Cerebellar nuclear complex (tissue), 1 donor: Measurements from ENCODE around the gene ZNF41.
A peak's percentile ranks its signal among the peaks of the same experiment; 100 is the strongest.
"Not testable (repeated sequence)": the region's sequence is repeated elsewhere in the genome, so short reads cannot be mapped to it uniquely, and the experiment has no call there.

Experiments
- DNase-seq, 2 experiments: peaks; one replicate each; lab custom pipeline; 2025; lab: John Stamatoyannopoulos, UW

Gene ZNF41

GRCh38 chrX:47482512-47483305 lies at the start of gene ZNF41:
Gene ZNF41 (minus strand): TSS chrX:47483222. CDS start chrX:47467481, 15,741 bp downstream.
- DNase-seq = peak in 1 of 2 experiments; percentile 25

GRCh38 chrX:47530049-47530448 lies 47.0 kb upstream of the ZNF41 start:
- no peak for DNase-seq

GRCh38 chrX:47529548-47529947 lies 46.5 kb upstream of the ZNF41 start:
- no peak for DNase-seq

- DNase-seq = no peak
These were observed 40.7 kb upstream of the ZNF41 start for GRCh38 chrX:47523713-47524166.

- DNase-seq = peak in 1 of 2 experiments; percentile 31
These were observed 40.3 kb upstream of the ZNF41 start for GRCh38 chrX:47523297-47523696.

- DNase-seq = no peak
These were observed 35.1 kb upstream of the ZNF41 start for GRCh38 chrX:47518144-47518543.

GRCh38 chrX:47515941-47516665 lies 33.1 kb upstream of the ZNF41 start:
- DNase-seq = no peak

GRCh38 chrX:47514533-47515235 lies 31.7 kb upstream of the ZNF41 start:
- no peak for DNase-seq

- peak in 1 of 2 experiments; percentile 0 for DNase-seq
These were observed 30.3 kb upstream of the ZNF41 start for GRCh38 chrX:47513034-47513965.

GRCh38 chrX:47512383-47512782 lies 29.4 kb upstream of the ZNF41 start:
- DNase-seq = not testable (repeated sequence)

- DNase-seq = no peak
These were observed 24.3 kb upstream of the ZNF41 start for GRCh38 chrX:47507153-47507867.

GRCh38 chrX:47503151-47503550 lies 20.1 kb upstream of the ZNF41 start:
- no peak for DNase-seq

- DNase-seq = no peak
These were observed 19.5 kb upstream of the ZNF41 start for GRCh38 chrX:47502316-47503125.

- DNase-seq = no peak
These were observed 18.4 kb upstream of the ZNF41 start for GRCh38 chrX:47501226-47502074.

GRCh38 chrX:47500554-47500953 lies 17.5 kb upstream of the ZNF41 start:
- no peak for DNase-seq

- no peak for DNase-seq
These were observed 16.3 kb upstream of the ZNF41 start for GRCh38 chrX:47499293-47499692.

GRCh38 chrX:47498411-47498810 lies 15.4 kb upstream of the ZNF41 start:
- no peak for DNase-seq

GRCh38 chrX:47497271-47497888 lies 14.4 kb upstream of the ZNF41 start:
- DNase-seq = no peak
